GM18526 (cell line): Measurements from ENCODE around the gene KCNAB1.

Source experiments
- POLR2A ChIP-seq: IDR thresholded peaks from 3 replicates; pipeline ENCODE4 v1.6.1; 2011; ENCODE audit not compliant: insufficient read length; ENCODE audit errors: extremely low read depth

The KCNAB1 gene

DNA sequence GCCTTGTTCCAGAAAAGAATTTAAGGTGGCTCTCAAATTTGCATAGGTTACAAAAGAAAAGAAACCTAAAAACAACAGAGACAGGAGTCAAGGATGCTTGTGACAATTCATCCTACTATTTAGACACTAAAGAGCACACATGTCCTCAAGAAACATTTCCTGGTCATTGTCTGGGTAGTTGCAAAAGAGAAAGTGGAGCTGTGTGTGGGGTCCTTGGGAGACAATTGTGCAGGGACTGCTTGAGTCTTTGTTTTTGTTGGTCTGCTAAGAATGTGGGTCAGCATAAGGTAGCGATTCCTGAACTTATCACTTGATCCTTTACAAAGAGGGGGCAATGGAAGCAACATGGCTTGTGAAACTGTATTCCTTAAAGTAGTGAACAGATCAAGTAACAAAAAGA is 185.3 kb downstream of the KCNAB1 start:
- TF ChIP-seq POLR2A = no peak

GRCh38 chr3:156307704-156308103 is 187.3 kb downstream of the KCNAB1 start:
- TF ChIP-seq POLR2A = no peak

DNA sequence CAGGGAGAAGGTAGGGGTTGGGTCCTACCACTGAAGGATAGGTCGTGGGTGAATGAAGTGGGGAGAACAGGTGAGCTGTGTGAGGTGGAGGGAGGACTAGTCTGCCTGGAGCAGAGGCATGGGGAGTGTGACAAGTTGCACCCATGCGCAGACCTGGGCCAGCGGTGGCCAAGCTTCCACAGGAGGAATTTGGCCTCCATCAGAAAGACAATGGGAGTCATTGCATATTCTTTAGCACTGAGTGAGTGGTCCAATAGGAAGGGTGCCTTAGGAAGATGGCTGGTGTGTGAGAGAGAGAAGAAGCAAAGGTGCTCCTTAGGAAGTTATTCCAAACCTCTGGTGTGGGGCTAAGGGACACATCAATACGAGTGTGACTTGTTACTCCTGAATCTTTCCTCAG is 191.1 kb downstream of the KCNAB1 start:
- TF ChIP-seq POLR2A = no peak

DNA sequence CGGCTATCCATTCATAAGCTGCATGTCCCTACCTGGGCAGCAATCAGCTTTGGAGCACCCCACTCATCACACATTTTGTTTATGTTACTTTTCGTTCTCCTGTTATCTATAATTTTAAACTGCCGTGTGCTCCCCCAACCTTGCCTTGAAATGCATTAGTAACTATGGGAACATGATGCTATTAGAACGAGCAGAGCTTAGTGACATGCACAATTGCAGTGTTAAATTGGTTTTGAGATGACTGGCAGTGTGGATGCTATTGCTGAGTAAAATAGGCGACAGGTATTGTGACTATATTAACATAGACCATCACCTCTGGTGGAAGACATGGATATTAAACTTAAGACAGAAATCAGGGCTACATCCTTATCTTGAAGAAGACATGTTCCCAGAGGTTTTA is 191.6 kb downstream of the KCNAB1 start:
- TF ChIP-seq POLR2A = no peak

GRCh38 chr3:156316076-156316475 is 195.7 kb downstream of the KCNAB1 start:
- TF ChIP-seq POLR2A = no peak

- TF ChIP-seq POLR2A = no peak
These were observed 197.2 kb downstream of the KCNAB1 start for GRCh38 chr3:156317462-156318074.

DNA sequence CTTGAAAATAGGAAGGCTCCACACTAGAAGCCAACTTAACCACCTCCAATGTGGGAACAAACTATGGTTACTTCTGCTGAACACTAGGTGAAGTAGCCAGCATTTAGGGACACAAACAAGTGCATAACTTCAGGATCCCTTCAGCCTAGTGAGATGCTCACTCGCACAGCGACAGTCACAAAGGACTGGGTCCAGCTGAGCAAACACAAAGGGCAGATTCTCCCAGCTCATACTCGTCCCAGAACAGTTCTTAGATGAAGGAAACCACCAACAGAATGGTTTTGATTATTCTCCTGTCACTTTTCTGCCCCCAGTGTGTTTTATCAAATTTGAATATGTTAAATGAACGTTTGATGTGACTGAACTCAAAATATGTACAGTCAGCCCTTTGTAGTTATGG is 201.6 kb downstream of the KCNAB1 start:
- no peak for TF ChIP-seq POLR2A

- TF ChIP-seq POLR2A = no peak
These were observed 203.1 kb downstream of the KCNAB1 start for GRCh38 chr3:156323466-156323865.

- no peak for TF ChIP-seq POLR2A
These were observed 210.0 kb downstream of the KCNAB1 start for GRCh38 chr3:156330415-156330814.

- no peak for TF ChIP-seq POLR2A
These were observed 211.9 kb downstream of the KCNAB1 start for GRCh38 chr3:156332304-156332703.

GRCh38 chr3:156334841-156335545 is 214.6 kb downstream of the KCNAB1 start:
- TF ChIP-seq POLR2A = no peak

GRCh38 chr3:156339491-156339890 is 219.1 kb downstream of the KCNAB1 start:
- no peak for TF ChIP-seq POLR2A

GRCh38 chr3:156341332-156341731 is 221.0 kb downstream of the KCNAB1 start:
- no peak for TF ChIP-seq POLR2A

DNA sequence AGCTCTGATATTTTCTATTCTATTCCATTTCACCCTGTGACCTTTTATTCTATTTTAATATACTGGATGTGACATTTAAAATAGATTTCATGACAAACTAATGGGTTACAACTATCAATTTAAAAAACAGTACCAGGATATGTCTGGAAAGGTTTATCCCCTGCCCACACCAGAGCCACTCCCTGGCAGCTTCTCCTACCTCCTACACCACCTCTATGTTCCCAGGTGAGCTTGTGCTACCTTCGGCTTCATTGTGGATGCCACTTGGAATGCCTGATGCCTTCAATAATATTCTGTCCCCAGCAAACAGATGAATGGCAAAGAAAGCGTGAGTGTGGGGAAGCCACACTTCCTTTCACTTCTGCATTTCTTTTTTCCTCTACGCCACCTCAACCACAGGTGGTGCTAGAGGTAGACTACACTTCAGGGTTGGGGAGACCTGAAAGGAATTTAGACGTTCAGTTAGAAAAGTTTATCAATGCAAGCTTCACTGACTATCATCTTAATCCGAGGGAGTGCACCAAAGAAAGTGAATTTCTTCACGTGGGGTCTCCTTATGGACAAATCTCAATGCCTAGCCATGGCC is 221.5 kb downstream of the KCNAB1 start:
- TF ChIP-seq POLR2A = no peak

- no peak for TF ChIP-seq POLR2A
These were observed 223.8 kb downstream of the KCNAB1 start for GRCh38 chr3:156344215-156344614.

DNA sequence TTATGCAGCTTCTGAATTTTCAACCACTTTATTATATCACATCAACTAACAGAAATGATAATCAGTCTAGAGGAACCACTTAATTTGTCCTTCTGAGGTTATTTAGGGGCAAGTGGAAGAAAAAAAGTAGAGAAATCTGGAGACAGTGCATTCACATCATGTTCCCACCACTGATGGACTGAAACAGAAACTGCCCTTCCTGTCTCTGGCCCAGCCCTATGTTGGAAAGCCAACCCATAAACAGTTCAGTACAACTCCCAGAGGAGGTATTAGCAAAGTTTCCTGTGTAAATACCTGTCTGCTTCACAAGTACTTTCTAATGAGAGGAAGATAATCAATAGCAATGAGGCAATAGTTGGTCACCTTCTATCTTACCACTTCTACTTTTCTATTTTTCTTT is 228.7 kb downstream of the KCNAB1 start:
- no peak for TF ChIP-seq POLR2A
